Measurements from ENCODE around the gene MEIS1.

DNA sequence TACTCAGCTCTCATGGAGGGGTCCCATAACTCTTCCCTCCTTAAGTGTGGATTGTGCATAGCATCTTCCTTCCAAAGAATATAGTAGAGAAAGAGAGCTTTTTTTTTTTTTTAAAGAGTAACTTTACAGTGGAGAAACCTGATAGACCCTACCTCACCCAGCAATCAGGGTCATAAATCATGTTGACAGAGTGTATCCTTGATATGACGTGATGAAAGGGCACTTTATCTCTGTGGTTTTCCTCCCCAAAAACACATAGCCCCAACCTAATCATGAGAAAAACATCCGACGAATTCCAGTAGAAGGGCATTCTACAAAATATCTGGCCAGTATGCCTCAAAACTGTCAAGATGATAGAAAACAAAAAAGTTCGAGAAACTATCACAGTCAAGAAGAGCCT is 29.5 kb upstream of the MEIS1 start:
- TF ChIP-seq CTCF (conservative IDR thresholded peaks at IDR 0.05): no peak
- no peak for TF ChIP-seq EZH2 (IDR thresholded peaks at IDR 0.05; ENCODE audit: low read depth)
